GM21825 (cell line): ENCODE results near the gene SEMG2.

Experiments
- ATAC-seq: cut with Tn5 transposase; IDR thresholded peaks from one replicate; pipeline ENCODE4 v1.9.1; 2021; ENCODE audit warnings: mild to moderate bottlenecking, moderate library complexity; ENCODE audit not compliant: unreplicated experiment

SEMG2 gene, protein sequence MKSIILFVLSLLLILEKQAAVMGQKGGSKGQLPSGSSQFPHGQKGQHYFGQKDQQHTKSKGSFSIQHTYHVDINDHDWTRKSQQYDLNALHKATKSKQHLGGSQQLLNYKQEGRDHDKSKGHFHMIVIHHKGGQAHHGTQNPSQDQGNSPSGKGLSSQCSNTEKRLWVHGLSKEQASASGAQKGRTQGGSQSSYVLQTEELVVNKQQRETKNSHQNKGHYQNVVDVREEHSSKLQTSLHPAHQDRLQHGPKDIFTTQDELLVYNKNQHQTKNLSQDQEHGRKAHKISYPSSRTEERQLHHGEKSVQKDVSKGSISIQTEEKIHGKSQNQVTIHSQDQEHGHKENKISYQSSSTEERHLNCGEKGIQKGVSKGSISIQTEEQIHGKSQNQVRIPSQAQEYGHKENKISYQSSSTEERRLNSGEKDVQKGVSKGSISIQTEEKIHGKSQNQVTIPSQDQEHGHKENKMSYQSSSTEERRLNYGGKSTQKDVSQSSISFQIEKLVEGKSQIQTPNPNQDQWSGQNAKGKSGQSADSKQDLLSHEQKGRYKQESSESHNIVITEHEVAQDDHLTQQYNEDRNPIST

GRCh38 chr20:45221076-45221475 lies at the start of gene SEMG2:
Gene SEMG2, plus strand, starts transcription at chr20:45221373. Its CDS starts 17 bp downstream, at chr20:45221390.
- ATAC-seq, result no peak

DNA sequence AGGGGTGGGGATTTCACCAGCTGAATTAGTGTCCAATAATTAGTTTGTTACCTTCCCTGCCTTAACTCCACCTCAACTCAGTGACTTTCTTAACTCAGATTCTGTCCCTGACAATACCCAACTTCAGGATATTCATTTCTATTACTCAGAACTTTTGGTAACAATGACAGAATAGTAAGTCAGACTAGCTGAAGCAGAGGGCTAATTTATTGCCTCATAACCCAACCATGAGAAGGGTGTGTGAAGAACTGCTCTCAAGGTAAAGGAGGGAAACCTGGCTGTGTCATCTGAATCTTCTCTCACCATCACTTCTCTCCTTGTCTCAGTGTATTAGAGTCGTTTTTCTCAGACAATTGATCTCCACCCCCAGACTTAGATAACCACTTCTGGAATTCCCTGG lies 47.7 kb upstream of the SEMG2 start:
- ATAC-seq, result no peak

DNA sequence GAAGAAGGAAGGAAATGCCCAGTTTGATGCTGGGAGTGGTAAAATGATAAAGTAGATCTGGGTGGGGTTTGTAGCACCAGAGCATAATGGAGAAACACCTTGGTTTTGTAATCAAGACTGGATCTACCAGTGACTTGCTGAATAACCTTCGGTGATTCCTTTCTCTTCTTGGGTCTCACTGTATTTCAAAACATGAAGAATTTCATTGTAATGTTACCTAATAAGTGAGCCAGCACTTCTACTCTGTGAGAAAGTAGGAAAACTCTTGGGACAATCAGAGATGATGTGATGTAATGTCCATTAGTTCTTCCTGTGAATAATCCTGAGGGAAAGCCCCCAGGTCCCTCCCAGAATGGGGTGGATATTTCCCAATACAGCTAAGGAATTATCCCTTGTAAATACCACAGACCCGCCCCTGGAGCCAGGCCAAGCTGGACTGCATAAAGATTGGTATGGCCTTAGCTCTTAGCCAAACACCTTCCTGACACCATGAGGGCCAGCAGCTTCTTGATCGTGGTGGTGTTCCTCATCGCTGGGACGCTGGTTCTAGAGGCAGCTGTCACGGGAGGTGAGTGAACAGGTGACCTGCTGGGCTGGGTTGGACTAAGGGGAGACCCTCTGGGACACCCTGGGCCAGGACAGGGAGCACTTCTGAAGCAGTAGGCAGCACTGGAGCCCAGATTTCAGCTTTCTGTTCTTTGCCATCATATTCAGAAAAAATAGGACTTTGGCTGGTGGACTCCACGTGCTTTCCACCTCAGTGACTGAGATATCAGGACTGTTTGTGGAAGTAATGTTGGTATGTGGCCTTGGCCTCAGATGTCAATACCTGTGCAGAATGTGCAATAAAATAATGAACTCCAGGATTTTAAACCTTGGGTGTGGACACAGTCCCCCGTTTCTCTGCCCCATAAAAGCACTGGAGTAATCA lies 46.5 kb upstream of the SEMG2 start, which contains the start of gene PI3:
PI3 (plus strand) TSS at position 469 of the 931 bp plus-strand sequence; CDS start at position 490, 21 bp downstream.
- ATAC-seq, result no peak

- ATAC-seq, result no peak
Observed at GRCh38 chr20:45176526-45177267, 44.5 kb upstream of the SEMG2 start.

DNA sequence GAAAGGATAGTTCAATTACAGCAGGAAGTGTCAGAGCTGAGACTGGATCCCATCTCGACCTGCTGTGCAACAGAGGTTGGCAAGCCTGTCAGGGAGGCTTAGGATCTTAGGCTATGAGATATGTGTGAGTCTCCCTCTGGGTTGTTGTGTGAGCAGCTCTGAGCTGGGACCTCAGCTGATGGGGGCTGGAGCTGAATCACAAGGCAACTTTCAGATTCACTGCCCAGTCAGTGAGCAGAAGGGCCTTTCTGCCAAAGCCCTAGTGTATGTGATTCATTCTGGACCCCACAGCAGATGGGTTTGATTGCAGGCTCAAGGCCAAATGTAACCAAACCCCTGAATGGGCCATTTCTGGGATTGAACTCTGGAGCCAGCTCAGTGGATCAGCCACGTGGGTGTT lies 42.0 kb upstream of the SEMG2 start:
- ATAC-seq, result no peak

- ATAC-seq, result no peak
Observed at GRCh38 chr20:45181639-45182038, 39.5 kb upstream of the SEMG2 start.

DNA sequence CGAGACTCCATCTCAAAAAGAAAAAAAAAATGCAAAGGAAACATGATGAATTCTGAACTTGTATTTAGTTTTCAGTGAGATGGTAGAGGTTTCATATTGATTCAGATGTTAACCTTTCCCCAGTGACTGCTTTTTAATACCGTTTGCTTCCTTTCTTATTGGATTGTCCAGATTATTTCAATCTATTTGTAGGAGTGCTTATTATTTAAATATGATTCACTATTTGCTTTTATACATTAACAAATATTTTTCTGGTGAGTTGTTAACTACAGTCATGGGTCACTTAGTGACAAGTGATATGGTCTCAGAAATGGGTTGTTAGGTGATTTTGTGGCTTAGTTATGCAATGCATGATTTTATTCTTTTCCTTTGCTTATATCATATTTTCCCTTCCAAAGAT lies 38.1 kb upstream of the SEMG2 start:
- no peak for ATAC-seq

- ATAC-seq, result no peak
Observed at GRCh38 chr20:45187693-45188092, 33.5 kb upstream of the SEMG2 start.

GRCh38 chr20:45189067-45189609 lies 32.0 kb upstream of the SEMG2 start:
- ATAC-seq, result no peak

- ATAC-seq, result no peak
Observed at GRCh38 chr20:45189861-45190260, 31.3 kb upstream of the SEMG2 start.

DNA sequence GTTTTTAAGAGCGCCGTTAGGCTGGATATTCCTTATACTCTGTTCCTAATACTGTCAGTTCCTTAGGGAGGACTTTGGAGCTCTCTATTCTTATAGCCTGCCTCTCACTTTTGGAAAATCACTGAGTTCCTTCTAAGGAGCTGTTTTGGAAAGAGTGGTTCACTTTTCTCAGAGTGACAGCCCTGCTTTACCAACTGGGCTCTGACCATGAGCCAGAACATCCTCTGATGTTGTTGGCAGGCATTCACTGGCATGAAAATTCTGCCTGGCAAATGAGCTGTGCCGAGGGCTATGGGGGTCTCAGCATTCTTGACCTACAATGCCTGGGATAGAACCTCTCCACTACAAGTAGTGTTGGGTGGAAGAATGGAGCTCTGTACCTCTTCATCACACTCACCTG lies 29.2 kb upstream of the SEMG2 start:
- no peak for ATAC-seq

GRCh38 chr20:45193331-45193730 lies 27.8 kb upstream of the SEMG2 start:
- no peak for ATAC-seq

- no peak for ATAC-seq
Observed at GRCh38 chr20:45206725-45207124, 14.4 kb upstream of the SEMG2 start, which contains the start of gene SEMG1. Gene SEMG1, plus strand, starts transcription at chr20:45207033. Its CDS starts 21 bp downstream, at chr20:45207054.

- ATAC-seq, result no peak
Observed at GRCh38 chr20:45209924-45210323, 11.2 kb upstream of the SEMG2 start.

DNA sequence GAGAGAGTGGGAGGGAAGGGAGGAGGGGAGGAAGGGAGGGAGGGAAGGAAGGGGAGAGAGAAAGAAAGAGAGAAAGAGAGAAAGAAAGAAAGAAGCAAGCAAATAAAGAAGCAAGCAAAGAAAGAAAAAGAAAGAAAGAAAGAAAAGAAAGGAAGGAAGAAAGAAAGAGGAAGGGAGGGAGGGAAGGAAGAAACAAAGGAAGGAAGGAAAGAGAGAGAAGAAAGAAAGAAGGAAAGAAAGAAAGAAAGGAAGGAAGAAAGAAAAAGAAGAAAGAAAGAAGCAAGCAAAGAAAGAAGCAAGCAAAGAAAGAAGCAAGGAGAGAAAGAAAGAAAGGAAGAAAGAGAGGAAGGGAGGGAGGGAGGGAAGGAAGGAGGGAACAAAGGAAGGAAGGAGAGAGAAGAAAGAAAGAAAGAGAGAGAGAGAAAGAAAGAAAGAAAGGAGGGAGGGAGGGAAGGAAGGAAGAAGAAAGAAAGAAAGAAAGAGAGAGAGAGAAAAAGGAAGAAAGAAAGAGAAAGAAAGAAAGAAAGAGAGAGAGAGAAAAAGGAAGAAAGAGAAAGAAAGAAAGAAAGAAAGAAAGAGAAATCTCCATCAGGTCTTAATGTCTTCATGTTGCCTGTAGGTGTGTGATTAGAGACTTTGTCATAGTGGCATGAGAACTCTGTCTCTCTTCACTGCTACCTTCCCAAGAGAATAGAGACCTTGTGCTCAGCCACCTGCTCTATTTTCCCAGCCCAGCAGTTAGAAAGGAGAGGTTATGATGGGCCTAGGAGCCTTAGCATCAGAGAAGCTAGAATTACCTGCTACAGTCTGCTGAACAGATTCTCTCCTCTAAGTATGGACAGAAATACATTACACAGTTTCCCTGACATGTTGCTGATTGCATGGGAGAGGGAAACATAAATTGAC lies 9.4 kb upstream of the SEMG2 start:
- no peak for ATAC-seq

GRCh38 chr20:45212836-45213235 lies 8.3 kb upstream of the SEMG2 start:
- no peak for ATAC-seq

DNA sequence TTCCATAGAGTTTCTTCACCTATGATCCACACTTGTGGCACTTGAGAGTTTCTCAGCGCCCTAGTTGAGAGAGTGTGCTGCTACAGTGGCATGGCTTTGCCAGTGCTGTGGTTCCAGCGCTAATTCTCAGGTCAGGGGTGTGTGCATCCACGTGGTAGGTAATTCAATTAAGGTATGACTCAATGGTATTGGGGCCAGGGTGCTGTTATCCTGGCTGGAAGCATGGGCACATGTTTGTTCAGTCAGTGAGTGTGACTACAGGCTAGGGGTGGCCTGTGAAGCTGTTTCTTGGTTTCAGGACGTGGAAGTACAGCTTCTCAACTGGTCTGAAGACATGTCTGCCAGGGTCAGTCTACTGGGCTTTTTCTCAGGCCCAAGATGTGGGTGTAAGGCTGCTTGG lies 3.0 kb upstream of the SEMG2 start:
- ATAC-seq, result no peak

DNA sequence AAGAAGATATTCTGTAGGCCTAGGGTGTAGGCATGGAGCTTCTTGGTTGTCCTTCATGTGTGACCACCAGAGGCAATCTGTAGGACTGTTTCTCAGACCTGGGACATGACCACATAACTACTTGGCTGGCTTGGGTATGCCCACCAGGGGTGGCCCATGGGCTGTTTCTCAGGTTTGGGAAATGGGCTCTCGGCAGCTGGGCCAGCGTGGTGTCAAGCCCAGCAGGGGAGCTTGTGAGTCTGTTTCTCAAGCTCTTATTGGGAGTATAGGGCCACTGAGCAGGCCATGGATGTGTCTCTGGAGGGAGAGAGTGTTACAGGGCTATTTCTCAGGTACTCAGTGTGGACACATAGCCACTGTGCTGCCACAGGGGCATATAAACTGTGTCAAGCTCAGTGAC lies 2.5 kb upstream of the SEMG2 start:
- ATAC-seq, result no peak

- ATAC-seq, result no peak
Observed at GRCh38 chr20:45223136-45223535, 2.0 kb downstream of the SEMG2 start.
